ENCODE measurements around the gene OIT3. TPM values are rescaled to one million over a fixed set of nuclear protein-coding genes. Genes with fewer than 3 reads are reported as not detected.

The OIT3 gene
- total and polyA plus RNA-seq, 3 donors from 2014 or later, result 0.68 to 1.4 (median 0.87) TPM

GRCh38 chr10:72862957-72863356, 30.6 kb upstream of the OIT3 start:
- H3K4me3 ChIP-seq, result no peak overlapping the region
- H3K4me1 ChIP-seq, result no peaks in the 10 kb centered on the region
- intact Hi-C loops (cut with DNase I; ENCODE audit: low total_unique reads), result no loop called here
- TF ChIP-seq POLR2A (IDR thresholded peaks at IDR 0.05) (no peak), CTCF (IDR thresholded peaks at IDR 0.05) (no peak)
- no peaks in the 10 kb centered on the region for H3K36me3 ChIP-seq (ENCODE audit: low read depth, missing control alignments)
- no peaks in the 10 kb centered on the region for H3K27me3 ChIP-seq
- H3K27ac ChIP-seq, result no peak overlapping the region
- no peaks in the 10 kb centered on the region for H3K9me3 ChIP-seq
- 86 to 95% methylated on average over 2 of the region's 2 CpGs for WGBS, 2 donors
- no peak for DNase-seq

GRCh38 chr10:72875250-72876055, 18.1 kb upstream of the OIT3 start:
- Histone ChIP-seq H3K4me1 (no peaks in the 10 kb centered on the region), H3K4me3 (no peak overlapping the region), H3K27me3 (no peaks in the 10 kb centered on the region), H3K36me3 (ENCODE audit: low read depth, missing control alignments) (no peaks in the 10 kb centered on the region), H3K27ac (no peak overlapping the region), H3K9me3 (no peaks in the 10 kb centered on the region)
- TF ChIP-seq CTCF (IDR thresholded peaks at IDR 0.05) (peak in 2 of 3 experiments; percentile 34 to 41), POLR2A (IDR thresholded peaks at IDR 0.05) (no peak)
- intact Hi-C loops (cut with DNase I; ENCODE audit: low total_unique reads), result no loop called here
- DNase-seq, result no peak
- 79 to 84% methylated on average over 3 of the region's 3 CpGs for WGBS, 2 donors

- Histone ChIP-seq H3K4me3 (no peak overlapping the region), H3K4me1 (no peaks in the 10 kb centered on the region), H3K27me3 (no peaks in the 10 kb centered on the region), H3K36me3 (ENCODE audit: low read depth, missing control alignments) (no peaks in the 10 kb centered on the region), H3K27ac (no peak overlapping the region), H3K9me3 (no peaks in the 10 kb centered on the region)
- intact Hi-C loops (cut with DNase I; ENCODE audit: low total_unique reads), result no loop called here
- TF ChIP-seq POLR2A (IDR thresholded peaks at IDR 0.05), result no peak
- TF ChIP-seq CTCF (IDR thresholded peaks at IDR 0.05), result no peak
- WGBS, 2 donors, result 95 to 96% methylated on average over 2 of the region's 2 CpGs
- DNase-seq, result no peak
These were observed 14.3 kb upstream of the OIT3 start for GRCh38 chr10:72879245-72879644.

GRCh38 chr10:72881291-72881690, 12.2 kb upstream of the OIT3 start:
- Histone ChIP-seq H3K4me1 (no peaks in the 10 kb centered on the region), H3K36me3 (ENCODE audit: low read depth, missing control alignments) (no peaks in the 10 kb centered on the region), H3K9me3 (no peaks in the 10 kb centered on the region), H3K27ac (no peak overlapping the region), H3K4me3 (no peak overlapping the region), H3K27me3 (no peaks in the 10 kb centered on the region)
- no peak for DNase-seq
- TF ChIP-seq CTCF (IDR thresholded peaks at IDR 0.05), result no peak
- no peak for TF ChIP-seq POLR2A (IDR thresholded peaks at IDR 0.05)
- 94 to 97% methylated on average over 2 of the region's 2 CpGs for WGBS, 2 donors
- intact Hi-C loops (cut with DNase I; ENCODE audit: low total_unique reads), result no loop called here

GRCh38 chr10:72883861-72884260, 9.7 kb upstream of the OIT3 start:
- intact Hi-C loops (cut with DNase I; ENCODE audit: low total_unique reads), result no loop called here
- no peak for TF ChIP-seq CTCF (IDR thresholded peaks at IDR 0.05)
- no peak for DNase-seq
- H3K4me1 ChIP-seq, result no peaks in the 10 kb centered on the region
- H3K4me3 ChIP-seq, result no peak overlapping the region
- no peaks in the 10 kb centered on the region for H3K9me3 ChIP-seq
- H3K36me3 ChIP-seq (ENCODE audit: low read depth, missing control alignments), result no peaks in the 10 kb centered on the region
- H3K27ac ChIP-seq, result no peak overlapping the region
- 84 to 97% methylated on average over 2 of the region's 2 CpGs for WGBS, 2 donors
- H3K27me3 ChIP-seq, result no peaks in the 10 kb centered on the region

Measured in testis (tissue), 3 donors.